K562 (cell line): Measurements from ENCODE around the gene CNDP2. TPM values are rescaled to one million over a fixed set of nuclear protein-coding genes. Genes with fewer than 3 reads are reported as not detected.

Source experiments
- ATAC-seq: fragments of 200-7000 bp; cut with Tn5 transposase; 3 replicates; pipeline ENCODE4 v1.9.1; 2020; ENCODE audit warnings: moderate library complexity
- BruUV-seq: library from RNA; stranded (reverse); fragments of 400-500 nt; replicated peaks from 2 replicates; lab custom pipeline; 2021; lab: Mats Ljungman, UMichigan
- CTCF ChIA-PET: fragments of 300-600 bp; formaldehyde crosslinking; extraction: SDS; loops from one replicate; lab custom pipeline; 2021; ENCODE audit warnings: low intra/inter-chr PET ratio; lab: Yijun Ruan, JAX
- POLR2A ChIA-PET: fragments of 300-600, 350-650 bp; sonication (Branson Sonifier 250); formaldehyde crosslinking; extraction: SDS; loops from one replicate; lab custom pipeline; 2021; ENCODE audit warnings: antibody characterized with exemption, inconsistent platforms; lab: Yijun Ruan, JAX
- DNase-seq, 4 experiments: peaks; one replicate each; pipeline versions ENCODE4 v3.0.0 to v3.0.0-alpha.2; 2011 to 2018; ENCODE audit warnings: low spot score in 3 of 4, mixed read lengths in 3 of 4; ENCODE audit errors: extremely low read depth in 1 of 4
- FAIRE-seq: peaks from 2 replicates; lab custom pipeline; 2011; peaks lifted over from hg19 to GRCh38; lab: Jason Lieb, UNC
- H2AFZ ChIP-seq: 2 replicates; pipeline ENCODE4 v1.6.0; 2011; ENCODE audit warnings: low read depth, low read length, control low read depth, inconsistent platforms
- H3K27ac ChIP-seq: fragments of 200-600 bp; 3 replicates; pipeline ENCODE4 v1.8.0; 2011; ENCODE audit warnings: low read depth, mild to moderate bottlenecking, control low read depth, inconsistent platforms, low read length, moderate library complexity, mixed read lengths; ENCODE audit errors: extremely low read depth
- H3K27me3 ChIP-seq, 2 experiments: fragments of 300-600 bp in 1 of 2; 2 replicates in 1 of 2; 3 replicates in 1 of 2; pipeline versions ENCODE4 v1.6.0 to v1.8.0; 2011; ENCODE audit warnings: inconsistent platforms in 2 of 2, low read length in 2 of 2, mild to moderate bottlenecking in 1 of 2, mixed read lengths in 1 of 2, moderate library complexity in 1 of 2; ENCODE audit not compliant: control insufficient read depth in 2 of 2, insufficient read depth in 2 of 2
- H3K36me3 ChIP-seq: fragments of 300-600 bp; 3 replicates; pipeline ENCODE4 v1.8.0; 2011; ENCODE audit warnings: mild to moderate bottlenecking, low read length, inconsistent platforms; ENCODE audit not compliant: control insufficient read depth, insufficient read depth
- H3K4me1 ChIP-seq, 2 experiments: fragments of 200-600 bp in 1 of 2; replicated peaks in 1 of 2; 2 replicates in 1 of 2; 3 replicates in 1 of 2; pipeline versions ENCODE4 v1.5.1 to v1.8.0; 2011; ENCODE audit warnings: inconsistent platforms in 2 of 2, low read length in 2 of 2, mild to moderate bottlenecking in 1 of 2, mixed read lengths in 1 of 2, moderate library complexity in 1 of 2; ENCODE audit not compliant: control insufficient read depth in 2 of 2, insufficient read depth in 2 of 2
- H3K4me2 ChIP-seq: 2 replicates; pipeline ENCODE4 v1.6.1; 2011; ENCODE audit warnings: low read length, control low read depth, inconsistent platforms, mixed read lengths; ENCODE audit not compliant: insufficient read depth
- H3K4me3 ChIP-seq: fragments of 200-600 bp; sonication (generic), shearing (Covaris generic); 2 replicates; pipeline ENCODE4 v1.5.1; 2016; ENCODE audit warnings: control low read depth, inconsistent platforms
- H3K79me2 ChIP-seq: fragments of 200-600 bp; 3 replicates; pipeline ENCODE4 v1.8.0; 2011; ENCODE audit warnings: low read length, inconsistent platforms; ENCODE audit not compliant: control insufficient read depth, insufficient read depth
- H3K9ac ChIP-seq, 2 experiments: 2 replicates each; pipeline versions ENCODE4 v1.6.0 to v1.6.1; 2011; ENCODE audit warnings: low read depth in 2 of 2, low read length in 2 of 2, control low read depth in 1 of 2, inconsistent platforms in 1 of 2, mild to moderate bottlenecking in 1 of 2, mixed read lengths in 1 of 2; ENCODE audit not compliant: insufficient read depth in 1 of 2
- H3K9me1 ChIP-seq: one replicate; pipeline ENCODE4 v1.6.0; 2011; ENCODE audit warnings: inconsistent platforms, mild to moderate bottlenecking, low read length, moderate library complexity; ENCODE audit not compliant: control insufficient read depth, insufficient read depth
- H3K9me3 ChIP-seq: replicated peaks from 2 replicates; pipeline ENCODE4 v1.5.1; 2011; ENCODE audit warnings: low read depth, low read length, inconsistent platforms; ENCODE audit not compliant: control insufficient read depth, insufficient read depth
- H4K20me1 ChIP-seq: replicated peaks from 2 replicates; pipeline ENCODE4 v1.6.1; 2011; ENCODE audit warnings: low read length, inconsistent platforms, mixed read lengths; ENCODE audit not compliant: control insufficient read depth, insufficient read depth
- EHMT2 ChIP-seq: fragments of 450-650 bp; IDR thresholded peaks from 2 replicates; pipeline ENCODE4 v1.6.1; 2018; ENCODE audit warnings: antibody characterized with exemption
- HNRNPLL ChIP-seq: fragments of 200-400 bp; formaldehyde crosslinking; IDR thresholded peaks from 2 replicates; pipeline ENCODE4 v1.6.1; 2017; ENCODE audit warnings: low read length, low read depth, mild to moderate bottlenecking; ENCODE audit not compliant: poor library complexity, severe bottlenecking
- MED1 ChIP-seq: sonication (generic); formaldehyde crosslinking; IDR thresholded peaks from 2 replicates; pipeline ENCODE4 v1.8.1; 2023; ENCODE audit warnings: missing genetic modification reagents, borderline replicate concordance
- NFATC3 ChIP-seq: fragments of 450-650 bp; IDR thresholded peaks from 2 replicates; pipeline ENCODE4 v1.6.1; 2017; ENCODE audit warnings: mild to moderate bottlenecking
- POLR2AphosphoS2 ChIP-seq: IDR thresholded peaks from 2 replicates; pipeline ENCODE4 v1.6.1; 2012; ENCODE audit warnings: low read length, improper control_type of control experiment
- TCF3 ChIP-seq: sonication (generic); formaldehyde crosslinking; IDR thresholded peaks from 2 replicates; pipeline ENCODE4 v1.4.0; 2020; ENCODE audit warnings: mild to moderate bottlenecking, missing genetic modification reagents
- ZNF699 ChIP-seq: fragments of 250-450 bp; sonication (Bioruptor Pico); IDR thresholded peaks from 2 replicates; pipeline ENCODE4 v1.8.0; 2021; ENCODE audit warnings: mild to moderate bottlenecking, moderate library complexity; ENCODE audit not compliant: insufficient replicate concordance
- WGBS: fragments of 100-300 bp; shearing (Covaris generic); methylation state at CpG from one replicate; pipeline ENCODE4 v1.1.6; 2016; ENCODE audit warnings: low coverage, mixed read lengths; ENCODE audit not compliant: insufficient coverage; ENCODE audit errors: missing lambda C conversion rate; 5-methylcytosine and 5-hydroxymethylcytosine counted together
- in situ Hi-C: fragments of 300-500 bp; cut with MboI; formaldehyde crosslinking; loops from 4 replicates; pipeline ENCODE4 v1.15.0; 2018; ENCODE audit warnings: inconsistent platforms, mixed read lengths
- intact Hi-C: fragments of 100-400 bp; cut with micrococcal nuclease; formaldehyde crosslinking; loops from 2 replicates; pipeline ENCODE4 v1.14.2; 2022
- polyA plus RNA-seq, 8 experiments: library from polyadenylated mRNA; depleted of rRNA in 4 of 8; stranded (reverse) in 5 of 8; unstranded in 3 of 8; fragments of >200 nt; fragmentation: Nextera tagmentation in 2 of 8; fragmentation: Illumina TruSeq in 1 of 8; extraction: Ambion mirVana in 2 of 8; extraction: Trizol in 1 of 8; gene quantifications; 2 replicates each; pipeline versions ENCODE4 v1.2.1 to v1.2.3, GENCODE V29; 2011 to 2014; ENCODE audit warnings: inconsistent platforms in 1 of 8, missing spikeins in 1 of 8
- total RNA-seq, 7 experiments: library from RNA; depleted of rRNA in 6 of 7; stranded (reverse); fragments of >200 nt in 6 of 7; fragmentation: Illumina TruSeq in 2 of 7; extraction: Trizol in 2 of 7; gene quantifications; 2 replicates each; pipeline versions ENCODE4 v1.2.1 to v1.2.3, GENCODE V29; 2011 to 2021; ENCODE audit warnings: low replicate concordance in 1 of 7
- TF ChIP-seq, protein P1 (sequence below): fragments of 450-650 bp; formaldehyde crosslinking; IDR thresholded peaks from 2 replicates; pipeline ENCODE4 v1.4.0; 2022; ENCODE audit warnings: missing genetic modification characterization
- TF ChIP-seq, protein P2 (sequence below), 2 experiments: IDR thresholded peaks in 1 of 2; conservative IDR thresholded peaks in 1 of 2; 2 replicates each; pipeline ENCODE4 v1.6.1; 2016; ENCODE audit warnings: low read depth in 2 of 2, mild to moderate bottlenecking in 1 of 2, missing compliant biosample characterization in 1 of 2, missing genetic modification characterization in 1 of 2, moderate library complexity in 1 of 2

The CNDP2 gene
- total and polyA plus RNA-seq, 9 of the 15 experiments (the other 6 are each of a cell fraction or from before 2014, with no cell fraction given), result 34.1 to 128 (median 53.8) TPM

DNA sequence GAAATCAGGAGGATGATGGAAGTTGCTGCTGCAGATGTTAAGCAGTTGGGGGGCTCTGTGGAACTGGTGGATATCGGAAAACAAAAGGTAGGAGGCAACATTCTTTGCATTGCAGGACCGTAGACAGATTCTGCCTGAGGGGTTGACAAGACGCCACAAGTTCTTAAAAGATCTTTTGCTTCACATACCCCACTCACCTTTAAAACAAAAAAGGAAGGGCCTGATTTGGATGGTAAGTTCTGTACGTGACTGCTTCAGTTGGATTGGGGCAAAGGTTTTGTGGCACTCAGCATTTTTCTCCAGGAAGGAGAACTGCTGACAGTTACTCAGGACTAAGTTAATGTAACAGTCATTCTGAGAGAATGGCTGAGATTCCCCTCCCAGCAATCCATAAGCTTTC is 5.2 kb downstream of the CNDP2 start:
- Histone ChIP-seq H3K27ac (no peak overlapping the region), H3K4me1 (peaks cover 12 to 19% of the 10 kb centered on the region in 2 experiments; a peak in 4 of 5 replicates), H3K9ac (no peak overlapping the region), H2AFZ (no peak overlapping the region), H3K4me3 (no peak overlapping the region), H3K27me3 (no peaks in the 10 kb centered on the region), H3K36me3 (peaks cover 69% of the 10 kb centered on the region; the same call in 2 of the 3 replicates), H3K9me1 (no peaks in the 10 kb centered on the region), H3K9me3 (no peaks in the 10 kb centered on the region), H3K79me2 (peaks cover 41% of the 10 kb centered on the region), H3K4me2 (no peak overlapping the region), H4K20me1 (no peaks in the 10 kb centered on the region)
- DNase-seq, result no peak
- 100% methylated on average over 4 of the region's 4 CpGs for WGBS
- intact Hi-C loops, result no loop called here
- in situ Hi-C loops, result no loop called here
- CTCF ChIA-PET, result no interaction called here
- POLR2A ChIA-PET, result no interaction called here
- BruUV-seq, result no TSS peak
- no peak for ATAC-seq
- no peak for FAIRE-seq
- TF ChIP-seq TCF3 (CRISPR knock-in tag) (no peak), EHMT2 (no peak), POLR2AphosphoS2 (no peak), MED1 (CRISPR knock-in tag) (no peak), HNRNPLL (no peak), ZNF699 (CRISPR knock-in tag) (no peak), NFATC3 (no peak)
- TF ChIP-seq, protein P1, sequence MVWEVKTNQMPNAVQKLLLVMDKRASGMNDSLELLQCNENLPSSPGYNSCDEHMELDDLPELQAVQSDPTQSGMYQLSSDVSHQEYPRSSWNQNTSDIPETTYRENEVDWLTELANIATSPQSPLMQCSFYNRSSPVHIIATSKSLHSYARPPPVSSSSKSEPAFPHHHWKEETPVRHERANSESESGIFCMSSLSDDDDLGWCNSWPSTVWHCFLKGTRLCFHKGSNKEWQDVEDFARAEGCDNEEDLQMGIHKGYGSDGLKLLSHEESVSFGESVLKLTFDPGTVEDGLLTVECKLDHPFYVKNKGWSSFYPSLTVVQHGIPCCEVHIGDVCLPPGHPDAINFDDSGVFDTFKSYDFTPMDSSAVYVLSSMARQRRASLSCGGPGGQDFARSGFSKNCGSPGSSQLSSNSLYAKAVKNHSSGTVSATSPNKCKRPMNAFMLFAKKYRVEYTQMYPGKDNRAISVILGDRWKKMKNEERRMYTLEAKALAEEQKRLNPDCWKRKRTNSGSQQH, result no peak
- TF ChIP-seq, protein P2, sequence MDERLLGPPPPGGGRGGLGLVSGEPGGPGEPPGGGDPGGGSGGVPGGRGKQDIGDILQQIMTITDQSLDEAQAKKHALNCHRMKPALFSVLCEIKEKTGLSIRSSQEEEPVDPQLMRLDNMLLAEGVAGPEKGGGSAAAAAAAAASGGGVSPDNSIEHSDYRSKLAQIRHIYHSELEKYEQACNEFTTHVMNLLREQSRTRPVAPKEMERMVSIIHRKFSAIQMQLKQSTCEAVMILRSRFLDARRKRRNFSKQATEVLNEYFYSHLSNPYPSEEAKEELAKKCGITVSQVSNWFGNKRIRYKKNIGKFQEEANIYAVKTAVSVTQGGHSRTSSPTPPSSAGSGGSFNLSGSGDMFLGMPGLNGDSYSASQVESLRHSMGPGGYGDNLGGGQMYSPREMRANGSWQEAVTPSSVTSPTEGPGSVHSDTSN (CRISPR knock-in tag; IDR thresholded peaks at IDR 0.05; ENCODE audit: low read depth), result no peak
- TF ChIP-seq, protein P2 (tag; conservative IDR thresholded peaks at IDR 0.05; ENCODE audit: low read depth), result no peak
